GM18520 (cell line): ENCODE results near the gene FOXN3.
"Not testable (repeated sequence)": the region's sequence is repeated elsewhere in the genome, so short reads cannot be mapped to it uniquely, and the experiment has no call there.

Source experiments
- ATAC-seq: cut with Tn5 transposase; IDR thresholded peaks from one replicate; pipeline ENCODE4 v1.9.1; 2021; ENCODE audit not compliant: unreplicated experiment

The FOXN3 gene

DNA sequence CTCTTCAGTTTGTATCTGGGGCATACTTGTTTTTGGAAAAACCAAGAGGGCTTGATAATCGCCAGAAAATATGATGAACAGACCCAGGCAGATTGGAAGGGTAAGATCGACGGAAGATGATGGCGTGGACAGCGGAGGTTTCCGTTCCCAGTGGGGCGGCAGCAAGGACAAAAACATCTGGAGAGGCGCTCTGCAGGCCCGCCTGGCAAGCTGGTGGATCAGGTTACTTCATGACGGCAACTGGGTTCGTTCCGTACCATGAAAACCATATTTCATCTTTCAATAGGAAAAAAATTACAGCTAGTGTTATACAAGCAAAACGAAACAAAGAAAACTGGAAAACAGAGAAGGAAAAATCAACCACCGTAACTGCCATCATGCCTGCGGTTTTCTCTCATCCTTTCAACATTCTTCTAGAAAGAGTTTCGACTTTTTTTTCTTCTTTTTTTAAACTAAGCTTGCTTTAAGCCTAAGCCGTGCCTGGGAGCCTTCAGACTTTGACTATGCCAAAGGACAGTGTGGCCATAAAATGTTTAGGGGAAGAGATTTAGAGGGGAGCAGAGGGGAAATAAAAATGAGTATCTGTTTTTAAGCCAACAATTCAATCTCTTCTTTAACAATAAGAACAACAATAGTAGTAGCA is 210.5 kb downstream of the FOXN3 start:
- no peak for ATAC-seq

- no peak for ATAC-seq
Measured at GRCh38 chr14:89205137-89205740, 211.8 kb downstream of the FOXN3 start.

- no peak for ATAC-seq
Measured at GRCh38 chr14:89202413-89203190, 214.4 kb downstream of the FOXN3 start.

GRCh38 chr14:89201645-89202044 is 215.4 kb downstream of the FOXN3 start:
- no peak for ATAC-seq

DNA sequence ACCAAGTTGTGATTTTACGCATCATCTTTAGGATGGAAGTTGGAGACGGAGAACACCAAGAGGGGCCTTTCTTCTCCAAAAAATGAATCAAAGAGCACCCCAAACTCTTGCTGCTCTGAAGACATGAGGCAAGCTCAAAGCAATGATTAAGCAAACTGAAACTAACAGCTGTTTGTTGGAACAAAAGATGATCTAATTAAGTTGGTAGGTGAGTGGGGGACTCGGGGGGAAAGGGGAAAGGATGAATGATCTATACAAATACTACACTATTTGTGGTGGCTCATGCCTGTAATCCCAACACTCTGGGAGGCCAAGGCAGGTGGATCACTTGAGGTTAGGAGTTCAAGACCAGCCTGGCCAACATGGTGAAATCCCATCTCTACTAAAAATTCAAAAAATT is 217.7 kb downstream of the FOXN3 start:
- not testable (repeated sequence) for ATAC-seq

- ATAC-seq: no peak
Measured at GRCh38 chr14:89198544-89199329, 218.3 kb downstream of the FOXN3 start.

DNA sequence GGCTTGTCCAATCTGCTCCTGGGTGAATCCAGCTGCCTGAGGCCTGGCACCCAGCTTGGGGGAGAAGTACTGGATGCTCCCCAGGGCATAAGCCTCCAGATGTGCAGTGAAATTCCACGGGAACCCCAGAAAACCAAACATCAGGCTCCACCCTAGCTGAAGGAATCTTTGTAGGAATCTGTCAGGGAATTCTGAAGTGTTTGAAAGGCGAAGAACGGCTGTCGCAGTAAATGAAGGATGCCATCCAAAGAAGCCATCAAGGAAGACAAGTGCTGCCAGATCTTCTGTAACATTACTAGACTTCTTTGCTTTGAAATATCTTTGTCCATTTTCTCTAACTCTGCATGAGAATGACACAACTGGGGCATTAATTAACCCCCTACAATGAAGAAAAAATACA is 219.4 kb downstream of the FOXN3 start:
- ATAC-seq: no peak

GRCh38 chr14:89196545-89196944 is 220.5 kb downstream of the FOXN3 start:
- ATAC-seq: no peak

DNA sequence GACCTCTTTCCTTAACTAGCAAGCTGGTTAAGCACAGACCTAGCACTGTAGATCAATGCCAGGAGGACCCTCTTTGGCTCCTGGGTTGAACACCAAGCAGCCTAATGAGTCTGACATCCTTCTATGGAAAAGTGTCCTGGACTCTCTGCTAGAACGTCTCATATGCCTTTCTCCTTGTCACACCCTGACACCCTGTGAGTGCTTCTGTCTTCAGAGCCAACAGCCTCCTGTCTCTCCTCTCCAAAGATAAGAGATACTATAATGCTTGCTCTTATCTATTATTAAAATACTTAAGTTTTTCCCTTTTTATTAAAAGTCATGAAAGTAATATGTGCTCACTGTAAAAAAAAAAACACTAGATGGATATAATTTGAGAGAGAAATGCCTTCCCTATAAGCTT is 222.7 kb downstream of the FOXN3 start:
- no peak for ATAC-seq

- ATAC-seq: no peak
Measured at GRCh38 chr14:89190765-89191513, 226.1 kb downstream of the FOXN3 start.

- no peak for ATAC-seq
Measured at GRCh38 chr14:89188492-89188891, 228.5 kb downstream of the FOXN3 start.

GRCh38 chr14:89187501-89187900 is 229.5 kb downstream of the FOXN3 start:
- ATAC-seq: no peak

- no peak for ATAC-seq
Measured at GRCh38 chr14:89186856-89187376, 230.1 kb downstream of the FOXN3 start.

DNA sequence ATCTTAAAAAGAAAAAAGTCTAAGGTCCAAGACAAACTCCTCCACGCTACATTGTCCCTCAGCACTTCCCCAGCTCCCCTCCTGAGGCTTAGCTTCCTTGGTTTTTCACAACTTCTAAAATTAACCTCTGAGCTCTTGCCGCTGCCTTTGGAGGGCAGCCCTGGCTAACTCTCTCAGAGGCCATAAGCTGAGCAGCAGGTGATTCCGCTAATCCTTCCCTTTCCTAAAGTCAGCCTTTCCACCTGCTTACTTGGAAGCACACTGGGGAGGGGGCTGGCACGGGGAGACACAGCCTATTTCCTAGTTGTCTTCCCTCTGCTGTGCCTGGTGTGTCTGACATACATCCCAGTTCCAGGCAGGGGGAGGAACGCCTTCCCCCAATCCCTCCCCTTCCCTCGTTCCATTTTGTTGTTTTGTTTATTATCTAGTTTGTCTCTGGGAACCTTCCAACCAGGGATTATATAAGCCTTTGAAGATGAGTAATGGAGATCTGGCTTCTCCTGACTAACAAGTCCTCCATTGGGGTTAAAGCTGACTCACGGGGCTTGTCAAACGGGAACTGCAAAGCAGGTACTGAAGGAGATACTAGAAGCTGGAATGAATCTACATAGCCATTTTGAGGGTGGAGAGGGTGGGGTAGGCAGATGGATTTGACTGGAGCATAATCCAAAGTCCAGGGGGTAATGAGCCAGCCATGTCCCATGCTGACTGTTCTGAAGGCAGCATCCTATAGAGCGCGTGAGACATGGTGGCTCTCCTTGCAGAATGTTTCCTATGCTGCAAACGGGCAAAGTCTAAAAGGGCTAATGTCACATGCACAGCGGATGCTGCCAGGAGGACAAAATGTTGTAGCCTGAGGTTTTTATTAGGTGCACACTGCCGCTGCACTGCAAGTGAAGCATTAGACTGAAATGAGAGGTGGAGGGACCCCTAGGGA is 230.8 kb downstream of the FOXN3 start:
- no peak for ATAC-seq

DNA sequence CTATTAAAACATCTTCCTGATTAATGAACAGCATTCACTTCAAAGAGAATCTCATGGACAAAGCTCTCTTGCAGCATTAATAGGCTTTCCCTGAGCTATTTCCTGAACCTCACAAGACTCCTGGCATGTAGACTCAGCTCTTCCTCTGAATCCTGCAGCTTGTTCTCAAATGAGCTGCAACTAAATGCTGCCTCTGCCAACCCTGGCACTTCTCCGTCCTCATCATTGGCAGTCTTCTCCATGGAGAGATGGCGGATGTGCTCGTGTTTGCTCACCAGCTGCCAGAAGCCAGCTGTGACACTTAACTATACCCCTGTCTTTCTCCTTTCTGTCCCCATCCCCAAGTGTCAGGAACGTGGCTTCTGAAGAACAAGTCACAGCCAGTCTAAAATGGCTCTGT is 232.1 kb downstream of the FOXN3 start:
- ATAC-seq: no peak

- no peak for ATAC-seq
Measured at GRCh38 chr14:89182326-89182725, 234.7 kb downstream of the FOXN3 start.

DNA sequence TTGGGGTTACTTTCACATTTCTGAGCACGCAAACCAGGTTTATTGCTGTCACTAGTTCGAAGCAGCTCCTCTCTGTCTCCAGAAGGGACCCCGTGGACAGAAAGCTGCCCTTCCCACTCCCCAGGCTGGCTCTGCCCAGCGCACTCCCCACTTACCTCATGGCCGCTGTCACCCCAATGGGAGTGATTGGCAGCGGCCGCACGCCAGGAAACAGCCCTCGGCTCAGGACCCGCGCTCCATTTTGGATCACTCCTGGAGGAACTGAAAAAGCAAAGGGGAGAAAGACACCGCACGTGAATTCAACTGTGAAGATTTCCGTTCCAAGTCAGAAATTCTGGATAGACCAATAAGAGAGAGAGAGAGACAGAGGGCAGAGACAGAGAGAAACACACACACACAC is 236.5 kb downstream of the FOXN3 start:
- ATAC-seq: no peak

GRCh38 chr14:89179891-89180404 is 237.1 kb downstream of the FOXN3 start:
- ATAC-seq: no peak
